Nephron (organoid): ENCODE results near the gene KLF3.

Experiments used
- H3K27ac Mint-ChIP-seq, 3 experiments: 2 replicates each; pipeline ENCODE4 v1.8.0; 2020; ENCODE audit warnings: mixed read lengths in 3 of 3, mild to moderate bottlenecking in 2 of 3, moderate library complexity in 1 of 3
- H3K27me3 Mint-ChIP-seq: 2 replicates; pipeline ENCODE4 v1.8.0; 2021; ENCODE audit warnings: low read depth, mild to moderate bottlenecking, moderate library complexity, mixed read lengths
- H3K36me3 Mint-ChIP-seq: 2 replicates; pipeline ENCODE4 v1.8.0; 2020; ENCODE audit warnings: low read depth, mixed read lengths
- H3K4me1 Mint-ChIP-seq: 2 replicates; pipeline ENCODE4 v1.8.0; 2020; ENCODE audit warnings: mixed read lengths
- H3K4me3 Mint-ChIP-seq, 3 experiments: 2 replicates each; pipeline ENCODE4 v1.8.0; 2020; ENCODE audit warnings: mild to moderate bottlenecking in 3 of 3, mixed read lengths in 3 of 3, moderate library complexity in 2 of 3
- H3K9me3 Mint-ChIP-seq: 2 replicates; pipeline ENCODE4 v1.8.0; 2020; ENCODE audit warnings: mixed read lengths
- TF ChIP-seq, protein P1 (sequence below), 3 experiments: fragments of 200-600 bp; sonication (generic); IDR thresholded peaks; one replicate each; pipeline ENCODE4 v1.5.0; 2021; ENCODE audit warnings: antibody characterized with exemption in 3 of 3; ENCODE audit not compliant: unreplicated experiment in 3 of 3

KLF3 gene

DNA sequence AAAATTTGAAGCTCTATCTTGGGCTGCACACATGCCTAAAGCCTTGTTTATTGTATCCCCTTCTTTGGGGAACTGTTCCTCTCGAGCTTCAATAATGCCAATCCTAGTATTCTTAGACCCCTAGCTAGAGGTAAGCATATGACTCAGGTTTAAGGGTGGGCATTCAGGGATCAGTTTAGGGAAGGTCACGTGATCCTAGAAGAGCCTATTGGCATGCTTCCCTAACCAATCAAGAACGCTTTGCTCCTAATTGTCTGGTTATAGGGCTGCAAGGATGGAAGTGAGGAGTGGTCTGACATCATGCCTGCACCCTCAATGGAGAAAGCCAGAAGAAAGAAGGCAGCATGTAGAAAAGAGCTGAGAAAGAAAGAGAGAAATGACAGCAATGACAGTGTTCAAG lies 71.9 kb downstream of the KLF3 start:
- peaks cover 4% of the 10 kb centered on the region for H3K27me3 Mint-ChIP-seq
- H3K4me1 Mint-ChIP-seq = peaks cover 7% of the 10 kb centered on the region
- peaks cover 12% of the 10 kb centered on the region for H3K36me3 Mint-ChIP-seq
- TF ChIP-seq, protein P1, sequence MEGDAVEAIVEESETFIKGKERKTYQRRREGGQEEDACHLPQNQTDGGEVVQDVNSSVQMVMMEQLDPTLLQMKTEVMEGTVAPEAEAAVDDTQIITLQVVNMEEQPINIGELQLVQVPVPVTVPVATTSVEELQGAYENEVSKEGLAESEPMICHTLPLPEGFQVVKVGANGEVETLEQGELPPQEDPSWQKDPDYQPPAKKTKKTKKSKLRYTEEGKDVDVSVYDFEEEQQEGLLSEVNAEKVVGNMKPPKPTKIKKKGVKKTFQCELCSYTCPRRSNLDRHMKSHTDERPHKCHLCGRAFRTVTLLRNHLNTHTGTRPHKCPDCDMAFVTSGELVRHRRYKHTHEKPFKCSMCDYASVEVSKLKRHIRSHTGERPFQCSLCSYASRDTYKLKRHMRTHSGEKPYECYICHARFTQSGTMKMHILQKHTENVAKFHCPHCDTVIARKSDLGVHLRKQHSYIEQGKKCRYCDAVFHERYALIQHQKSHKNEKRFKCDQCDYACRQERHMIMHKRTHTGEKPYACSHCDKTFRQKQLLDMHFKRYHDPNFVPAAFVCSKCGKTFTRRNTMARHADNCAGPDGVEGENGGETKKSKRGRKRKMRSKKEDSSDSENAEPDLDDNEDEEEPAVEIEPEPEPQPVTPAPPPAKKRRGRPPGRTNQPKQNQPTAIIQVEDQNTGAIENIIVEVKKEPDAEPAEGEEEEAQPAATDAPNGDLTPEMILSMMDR (IDR thresholded peaks at IDR 0.05; ENCODE audit: unreplicated experiment in 3 of 3) = no peak
- H3K27ac Mint-ChIP-seq = no peak overlapping the region
- H3K9me3 Mint-ChIP-seq = peaks cover 7% of the 10 kb centered on the region
- H3K4me3 Mint-ChIP-seq = no peak overlapping the region

- TF ChIP-seq, protein P1 (IDR thresholded peaks at IDR 0.05; ENCODE audit: unreplicated experiment in 3 of 3) = no peak
- Mint-ChIP-seq H3K4me1 (peaks cover 11% of the 10 kb centered on the region), H3K4me3 (no peak overlapping the region), H3K9me3 (no peaks in the 10 kb centered on the region), H3K27ac (no peak overlapping the region), H3K27me3 (peaks cover 3% of the 10 kb centered on the region), H3K36me3 (no peaks in the 10 kb centered on the region)
Observed at GRCh38 chr4:38738940-38739803, 75.2 kb downstream of the KLF3 start.

GRCh38 chr4:38740303-38740702 lies 76.3 kb downstream of the KLF3 start:
- no peaks in the 10 kb centered on the region for H3K9me3 Mint-ChIP-seq
- H3K27ac Mint-ChIP-seq = no peak overlapping the region
- H3K27me3 Mint-ChIP-seq = peaks cover 3% of the 10 kb centered on the region
- no peak overlapping the region for H3K4me3 Mint-ChIP-seq
- TF ChIP-seq, protein P1 (IDR thresholded peaks at IDR 0.05; ENCODE audit: unreplicated experiment in 3 of 3) = no peak
- H3K4me1 Mint-ChIP-seq = peaks cover 12% of the 10 kb centered on the region
- no peaks in the 10 kb centered on the region for H3K36me3 Mint-ChIP-seq

- Mint-ChIP-seq H3K9me3 (peaks cover 15% of the 10 kb centered on the region), H3K27ac (no peak overlapping the region), H3K27me3 (peaks cover 3% of the 10 kb centered on the region), H3K4me1 (peaks cover 9% of the 10 kb centered on the region), H3K4me3 (no peak overlapping the region), H3K36me3 (peaks cover 4% of the 10 kb centered on the region)
- TF ChIP-seq, protein P1 (IDR thresholded peaks at IDR 0.05; ENCODE audit: unreplicated experiment in 3 of 3) = no peak
Observed at GRCh38 chr4:38743866-38744265, 79.9 kb downstream of the KLF3 start.

DNA sequence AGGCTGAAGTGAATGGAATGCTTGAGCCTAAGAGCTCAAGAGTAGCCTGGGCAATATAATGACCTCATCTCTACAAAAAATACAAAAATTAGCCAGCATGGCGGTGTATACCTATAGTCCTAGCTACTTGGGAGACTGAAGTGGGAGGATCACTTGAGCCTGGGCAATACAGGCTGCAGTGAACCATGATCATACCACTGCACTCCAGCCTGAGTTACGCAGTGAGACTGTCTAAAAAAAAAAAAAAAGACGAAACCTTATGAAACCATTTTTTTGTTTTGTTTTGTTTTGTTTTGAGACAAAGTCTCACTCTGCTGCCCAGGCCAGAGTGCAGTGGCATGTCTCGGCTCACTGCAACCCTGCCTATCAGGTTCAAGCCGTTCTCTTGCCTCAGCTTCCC lies 81.9 kb downstream of the KLF3 start:
- Mint-ChIP-seq H3K9me3 (peaks cover 18% of the 10 kb centered on the region), H3K27ac (no peak overlapping the region), H3K4me3 (no peak overlapping the region), H3K36me3 (peaks cover 4% of the 10 kb centered on the region), H3K27me3 (peaks cover 3% of the 10 kb centered on the region), H3K4me1 (peaks cover 9% of the 10 kb centered on the region)
- TF ChIP-seq, protein P1 (IDR thresholded peaks at IDR 0.05; ENCODE audit: unreplicated experiment in 3 of 3) = no peak

DNA sequence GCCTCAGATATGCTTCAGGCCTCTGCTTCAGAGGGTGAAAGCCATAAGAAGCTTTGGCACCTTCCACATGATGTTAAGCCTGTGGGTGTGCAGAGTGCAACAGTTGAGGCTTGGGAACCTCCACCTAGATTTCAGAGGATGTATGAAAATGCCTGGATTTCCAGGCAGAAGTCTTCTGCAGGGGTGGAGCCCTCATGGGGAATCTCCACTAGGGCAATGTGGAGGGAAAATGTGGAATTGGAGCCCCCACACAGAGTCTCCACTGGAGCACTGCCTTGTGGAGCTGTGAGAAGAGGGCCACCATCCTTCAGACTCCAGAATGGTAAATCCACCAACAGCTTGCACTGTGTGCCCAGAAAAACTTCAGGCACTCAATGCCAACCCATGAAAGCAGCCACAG lies 83.6 kb downstream of the KLF3 start:
- peaks cover 11% of the 10 kb centered on the region for H3K4me1 Mint-ChIP-seq
- no peak overlapping the region for H3K27ac Mint-ChIP-seq
- no peak overlapping the region for H3K4me3 Mint-ChIP-seq
- H3K27me3 Mint-ChIP-seq = no peaks in the 10 kb centered on the region
- peaks cover 4% of the 10 kb centered on the region for H3K36me3 Mint-ChIP-seq
- peaks cover 18% of the 10 kb centered on the region for H3K9me3 Mint-ChIP-seq
- TF ChIP-seq, protein P1 (IDR thresholded peaks at IDR 0.05; ENCODE audit: unreplicated experiment in 3 of 3) = no peak
